GM12875 (cell line): ENCODE measurements around the gene PNKP.

Experiments used
- H3K4me3 ChIP-seq: one replicate; pipeline ENCODE4 v1.5.1; 2011; ENCODE audit warnings: low read depth, low read length, control low read depth
- TF ChIP-seq, protein P1 (sequence below): IDR thresholded peaks from 2 replicates; pipeline ENCODE4 v1.5.1; 2011; ENCODE audit warnings: low read depth, mild to moderate bottlenecking, control low read depth, inconsistent platforms, low read length, moderate library complexity, borderline replicate concordance; ENCODE audit not compliant: insufficient read depth

PNKP gene

DNA sequence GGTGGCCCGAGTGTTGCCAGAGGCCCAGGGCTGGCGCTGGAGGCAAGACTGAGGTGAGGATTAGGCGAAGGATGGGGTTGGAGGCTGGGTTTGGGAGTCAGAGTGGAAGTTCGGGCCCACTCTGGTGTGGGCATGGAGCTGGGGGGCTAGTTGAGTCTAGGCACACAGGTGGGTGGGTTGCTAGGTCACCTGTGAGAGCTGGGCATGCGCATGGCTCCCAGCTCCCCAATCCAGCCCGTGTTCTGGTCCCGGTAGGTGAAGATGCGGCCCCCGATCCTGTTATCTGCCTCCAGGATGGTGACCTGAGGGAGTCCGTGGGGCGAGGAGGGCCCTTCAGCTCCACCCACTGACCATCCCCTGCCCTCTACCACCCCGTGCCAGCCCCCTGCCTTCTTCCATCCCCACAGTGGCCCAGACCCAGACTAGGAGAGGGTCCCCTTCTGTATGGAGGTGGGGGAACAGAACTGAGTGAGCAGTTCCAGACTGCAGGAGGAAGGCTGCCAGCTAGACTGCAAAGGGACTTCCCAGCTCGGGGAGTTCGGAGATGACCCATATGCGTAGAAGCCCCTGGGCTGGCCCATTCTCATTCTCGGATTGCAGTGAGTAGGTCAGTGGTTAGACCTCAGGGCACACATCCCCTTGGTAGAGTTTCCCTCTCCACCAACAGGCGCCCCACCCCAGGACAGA lies 27.6 kb upstream of the PNKP start:
- TF ChIP-seq, protein P1, sequence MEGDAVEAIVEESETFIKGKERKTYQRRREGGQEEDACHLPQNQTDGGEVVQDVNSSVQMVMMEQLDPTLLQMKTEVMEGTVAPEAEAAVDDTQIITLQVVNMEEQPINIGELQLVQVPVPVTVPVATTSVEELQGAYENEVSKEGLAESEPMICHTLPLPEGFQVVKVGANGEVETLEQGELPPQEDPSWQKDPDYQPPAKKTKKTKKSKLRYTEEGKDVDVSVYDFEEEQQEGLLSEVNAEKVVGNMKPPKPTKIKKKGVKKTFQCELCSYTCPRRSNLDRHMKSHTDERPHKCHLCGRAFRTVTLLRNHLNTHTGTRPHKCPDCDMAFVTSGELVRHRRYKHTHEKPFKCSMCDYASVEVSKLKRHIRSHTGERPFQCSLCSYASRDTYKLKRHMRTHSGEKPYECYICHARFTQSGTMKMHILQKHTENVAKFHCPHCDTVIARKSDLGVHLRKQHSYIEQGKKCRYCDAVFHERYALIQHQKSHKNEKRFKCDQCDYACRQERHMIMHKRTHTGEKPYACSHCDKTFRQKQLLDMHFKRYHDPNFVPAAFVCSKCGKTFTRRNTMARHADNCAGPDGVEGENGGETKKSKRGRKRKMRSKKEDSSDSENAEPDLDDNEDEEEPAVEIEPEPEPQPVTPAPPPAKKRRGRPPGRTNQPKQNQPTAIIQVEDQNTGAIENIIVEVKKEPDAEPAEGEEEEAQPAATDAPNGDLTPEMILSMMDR: no peak
- peak overlapping the region; percentile 76 for H3K4me3 ChIP-seq

DNA sequence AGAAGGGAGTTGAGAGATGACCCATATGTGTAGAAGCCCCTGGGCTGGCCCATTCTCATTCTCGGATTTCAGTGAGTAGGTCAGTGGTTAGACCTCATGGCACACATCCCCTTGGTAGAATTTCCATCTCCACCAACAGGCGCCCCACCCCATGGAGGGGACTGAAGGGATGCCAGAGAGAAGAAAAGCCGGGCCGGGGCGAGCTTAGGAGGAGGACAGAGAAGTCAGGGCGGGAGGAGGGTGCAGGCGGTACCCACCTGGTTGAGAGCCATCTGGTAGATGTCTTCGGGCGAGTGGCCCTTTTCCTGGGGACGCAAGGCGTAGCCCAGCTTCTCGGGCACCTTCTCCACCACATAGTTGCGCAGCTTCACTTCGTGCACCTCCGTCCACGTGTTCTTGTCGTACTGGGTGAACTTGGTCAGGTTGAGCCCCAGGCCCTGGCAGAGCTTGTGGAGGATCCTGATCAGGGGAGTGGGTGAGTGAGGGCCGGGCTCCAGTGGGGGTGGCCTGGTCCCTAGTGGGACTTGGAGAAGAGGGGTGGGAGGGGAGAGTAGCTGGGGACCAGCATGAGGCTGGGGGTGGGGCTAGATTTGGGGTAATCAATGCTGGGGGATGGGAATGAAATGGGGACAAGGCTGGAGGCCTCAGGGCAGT lies 26.8 kb upstream of the PNKP start:
- TF ChIP-seq, protein P1: no peak
- no peak overlapping the region for H3K4me3 ChIP-seq

DNA sequence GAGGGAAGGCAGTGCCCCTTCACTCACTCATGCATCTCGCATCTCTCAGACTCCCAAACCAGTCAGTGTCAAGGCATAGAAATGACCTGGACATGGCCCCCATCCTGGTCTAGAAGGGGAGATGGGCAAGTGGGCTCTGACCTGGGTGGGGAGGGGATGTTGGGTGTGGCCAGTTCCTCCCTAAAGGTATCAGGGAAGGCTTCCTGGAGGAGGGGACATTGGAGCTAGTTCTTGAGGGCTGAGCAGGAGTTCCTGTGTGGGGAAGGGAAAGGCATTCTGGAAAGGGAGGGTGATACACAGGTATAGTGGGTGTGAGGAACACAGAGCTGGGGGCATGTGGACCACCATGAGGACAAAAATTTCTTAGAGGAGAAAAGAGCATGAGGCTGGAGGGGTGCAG lies 25.3 kb upstream of the PNKP start:
- TF ChIP-seq, protein P1: no peak
- H3K4me3 ChIP-seq: no peak overlapping the region

DNA sequence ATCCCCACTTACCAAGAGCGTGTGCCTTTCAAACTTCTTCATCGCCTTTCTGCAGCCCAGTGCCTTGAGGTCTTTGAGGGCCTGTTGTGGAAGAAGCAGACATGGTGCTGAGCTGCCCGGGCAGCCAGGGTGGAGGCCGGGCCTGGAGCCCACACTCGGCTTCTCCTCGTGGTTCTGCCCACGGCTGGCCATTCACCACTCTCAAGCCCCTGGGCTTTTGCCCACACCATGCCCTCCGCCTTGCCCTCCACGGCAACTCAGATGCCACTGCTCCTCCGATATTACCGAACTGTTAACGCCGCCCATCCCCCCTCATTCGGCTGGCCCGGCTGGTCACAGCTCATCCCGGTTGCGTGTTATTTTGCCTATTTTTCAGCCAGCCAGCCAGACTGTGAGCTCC lies 24.0 kb upstream of the PNKP start:
- no peak overlapping the region for H3K4me3 ChIP-seq
- TF ChIP-seq, protein P1: no peak

DNA sequence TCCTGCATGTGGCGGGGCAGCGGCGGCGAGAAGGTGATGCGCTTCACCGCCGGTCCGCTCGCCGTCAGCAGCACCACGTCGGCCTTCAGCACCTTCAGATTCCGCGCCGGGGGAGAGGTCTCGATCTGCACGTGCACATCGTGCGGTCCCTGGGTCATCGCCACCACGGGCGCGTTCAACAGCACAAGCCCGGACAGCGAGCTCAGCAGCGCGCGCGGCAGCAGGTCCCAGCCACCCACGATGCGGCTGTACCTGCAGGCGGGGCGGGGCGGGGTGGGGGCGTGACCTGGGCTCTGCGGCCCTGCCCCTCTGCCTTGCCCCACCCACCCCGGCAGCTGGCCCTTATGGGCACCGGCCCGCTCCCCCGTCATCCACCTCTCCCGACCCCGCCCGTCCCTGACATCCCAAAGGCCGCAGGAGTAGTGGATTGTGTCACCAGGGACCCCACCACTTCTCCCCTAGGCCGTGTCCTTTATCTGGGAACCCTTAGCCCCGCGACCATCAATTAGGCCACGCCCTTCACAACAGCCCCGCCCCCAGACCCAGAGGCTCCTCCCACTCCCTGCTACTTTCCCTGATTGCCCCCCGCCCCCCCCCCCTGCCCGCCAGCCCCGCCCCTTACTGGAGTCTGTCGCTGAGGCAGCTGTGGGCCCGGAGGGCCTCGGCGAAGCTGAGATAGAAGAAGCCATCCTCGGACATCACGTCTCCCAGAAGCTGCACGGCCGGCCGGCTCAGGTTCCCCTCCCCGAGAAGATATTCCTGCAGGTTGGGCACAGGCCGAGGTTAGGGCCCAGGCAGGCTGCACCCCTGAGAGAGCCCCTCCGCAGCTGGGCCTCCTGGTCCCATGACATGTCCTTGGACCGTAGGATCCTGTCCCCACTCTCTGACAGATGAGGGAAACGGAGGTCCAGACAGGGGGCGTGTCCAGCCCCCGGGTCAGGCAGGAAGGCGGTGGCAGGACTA lies 23.3 kb upstream of the PNKP start:
- TF ChIP-seq, protein P1: no peak
- no peak overlapping the region for H3K4me3 ChIP-seq

DNA sequence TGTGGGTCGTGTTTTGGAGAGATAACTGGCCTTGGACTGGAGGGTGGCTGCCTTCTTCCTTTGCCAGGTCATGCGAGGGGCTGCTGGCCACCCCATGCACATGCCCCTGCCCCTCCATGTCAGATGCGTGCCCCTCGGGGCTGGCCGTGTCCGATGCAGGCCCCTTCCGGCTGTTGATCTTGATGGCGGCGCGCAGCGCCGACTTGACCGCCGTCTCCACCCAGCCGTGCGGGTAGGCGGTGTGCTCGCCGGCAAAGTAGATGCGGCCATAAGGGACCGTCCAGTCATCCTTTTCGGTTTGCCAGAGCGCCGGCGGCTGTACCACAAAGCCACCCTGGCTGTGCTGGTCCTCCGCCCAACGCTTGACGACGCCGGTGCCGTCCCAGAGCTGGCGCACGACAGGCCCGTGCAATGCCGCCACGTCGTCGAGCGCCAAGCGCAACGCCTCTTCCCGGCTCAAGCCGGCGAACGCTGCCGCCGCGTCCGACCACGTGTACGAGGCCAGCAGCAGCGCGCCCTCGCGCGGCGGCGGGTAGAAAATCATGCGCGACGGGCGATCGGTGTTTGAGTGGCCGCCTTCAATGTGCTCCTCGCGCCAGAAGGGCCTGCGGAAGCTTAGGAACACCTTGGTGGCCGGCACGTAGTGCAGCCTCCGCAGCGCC lies 22.4 kb upstream of the PNKP start:
- no peak overlapping the region for H3K4me3 ChIP-seq
- TF ChIP-seq, protein P1: peak; percentile 80
